Adipose tissue (tissue), 3 donors: ENCODE results near the gene BASP1. TPM values are rescaled to one million over a fixed set of nuclear protein-coding genes. Genes with fewer than 3 reads are reported as not detected.
"Not testable (repeated sequence)": the region's sequence is repeated elsewhere in the genome, so short reads cannot be mapped to it uniquely, and the experiment has no call there.

Source experiments
- H3K27ac ChIP-seq: one replicate; pipeline ENCODE4 v1.5.1; 2013; ENCODE audit warnings: low read depth, low read length
- WGBS, 3 donors: extraction: QIAGEN DNeasy Blood & Tissue Kit; methylation state at CpG; one replicate each; pipeline ENCODE4 v1.1.7; 2013; 5-methylcytosine and 5-hydroxymethylcytosine counted together
- polyA plus RNA-seq, 3 donors: library from polyadenylated mRNA; stranded (reverse); fragments of 200-250 nt; gene quantifications; one replicate each; pipeline ENCODE4 v1.2.3, GENCODE V29; 2013
- donor health status: healthy with polysubstance abuse.
- donor health status: Bipolar disorder and iron deficiency.
- donor health status: healthy.

The BASP1 gene
- polyA plus RNA-seq, 3 donors, result 1.4 to 45.8 (median 25.9) TPM

DNA sequence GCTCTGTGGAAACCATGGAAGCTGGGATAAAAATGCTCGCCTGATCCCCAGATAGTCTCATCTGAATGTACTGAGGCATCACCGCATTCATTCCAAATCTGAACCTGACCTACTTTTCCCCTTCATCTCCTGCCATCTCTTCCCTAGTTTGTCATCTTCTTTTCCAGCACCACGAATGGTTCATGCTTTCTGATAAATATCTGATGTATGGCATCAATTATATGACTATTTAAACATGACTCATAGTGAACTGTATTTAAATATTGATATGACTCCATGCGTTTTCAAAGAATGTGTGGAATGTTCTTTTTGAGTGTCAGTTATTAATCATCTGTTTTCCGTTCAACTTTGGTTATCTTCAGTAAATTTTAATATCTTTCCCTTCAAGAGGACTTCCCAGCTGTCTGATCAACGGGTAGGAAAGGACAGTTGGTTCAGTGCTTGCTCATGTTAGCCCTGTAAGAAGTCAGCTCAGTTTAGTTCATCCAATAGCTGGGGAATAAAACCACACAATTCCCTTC lies 21.1 kb downstream of the BASP1 start:
- WGBS, 3 donors, result 45 to 69% (median 64%) methylated on average over 6 of the region's 6 CpGs
- no peak overlapping the region for H3K27ac ChIP-seq

DNA sequence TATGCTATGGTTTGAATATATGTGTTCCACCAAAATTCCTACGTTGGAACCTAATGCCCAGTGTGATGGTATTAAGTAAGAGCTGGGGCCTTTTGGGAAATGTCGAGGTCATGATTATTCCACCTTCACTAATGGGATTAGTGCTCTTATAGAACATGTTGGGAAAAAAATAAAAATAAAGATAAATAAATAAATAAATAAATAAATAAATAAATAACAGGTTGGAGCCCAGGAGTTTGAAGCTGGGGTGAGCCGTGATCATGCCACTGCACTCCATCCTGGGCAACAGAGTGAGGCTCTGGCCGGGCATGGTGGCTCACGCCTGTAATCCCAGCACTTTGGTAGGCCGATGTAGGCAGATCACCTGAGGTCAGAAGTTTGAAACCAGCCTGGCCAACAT lies 22.5 kb downstream of the BASP1 start:
- WGBS, 3 donors, result 92 to 94% (median 93%) methylated on average over 6 of the region's 6 CpGs

DNA sequence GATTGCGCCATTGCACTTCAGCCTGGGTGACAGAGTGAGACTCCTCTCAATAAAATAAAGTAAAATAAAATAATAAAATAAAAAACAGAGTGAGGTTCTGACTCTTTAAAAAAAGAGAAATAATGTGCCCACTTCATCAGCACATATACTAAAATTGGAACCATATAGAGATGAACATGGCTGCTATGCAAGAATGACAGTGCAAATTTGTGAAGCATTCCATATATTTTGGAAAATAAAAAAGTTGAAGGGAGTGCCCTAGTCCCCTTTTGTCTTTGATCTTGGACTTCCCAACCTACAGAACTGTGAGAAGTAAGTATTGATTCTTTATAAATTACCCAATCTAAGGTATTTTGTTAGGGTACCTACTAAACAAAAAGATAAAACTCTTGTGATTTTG lies 23.1 kb downstream of the BASP1 start:
- WGBS, 3 donors, result 88 to 100% (median 94%) methylated on average over 1 of the region's 1 CpG

More for the DNA sequence above, 22.5 kb downstream of the BASP1 start:
- H3K27ac ChIP-seq, result no peak overlapping the region

DNA sequence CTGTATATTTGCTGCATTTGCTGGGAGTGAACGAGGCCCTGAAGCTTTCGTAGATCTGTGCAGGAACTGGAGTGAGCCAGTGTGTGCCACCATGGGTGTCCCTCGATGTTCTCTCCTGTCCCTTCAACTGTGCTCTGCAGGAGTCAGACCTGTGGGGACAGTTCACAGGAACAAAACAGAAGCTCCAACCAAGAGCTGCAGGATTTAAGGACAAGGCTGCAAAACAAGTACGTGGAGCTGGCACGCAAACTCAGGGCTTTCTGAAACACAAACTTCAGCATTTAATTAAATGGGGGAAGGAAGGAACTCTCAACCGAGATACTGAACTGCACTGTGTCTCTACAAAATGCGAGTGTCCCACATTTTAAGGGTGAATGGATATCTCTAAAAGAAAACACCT lies 24.2 kb downstream of the BASP1 start:
- 68 to 79% (median 70%) methylated on average over 7 of the region's 7 CpGs for WGBS, 3 donors

More for the DNA sequence above, 23.1 kb downstream of the BASP1 start:
- H3K27ac ChIP-seq, result no peak overlapping the region

DNA sequence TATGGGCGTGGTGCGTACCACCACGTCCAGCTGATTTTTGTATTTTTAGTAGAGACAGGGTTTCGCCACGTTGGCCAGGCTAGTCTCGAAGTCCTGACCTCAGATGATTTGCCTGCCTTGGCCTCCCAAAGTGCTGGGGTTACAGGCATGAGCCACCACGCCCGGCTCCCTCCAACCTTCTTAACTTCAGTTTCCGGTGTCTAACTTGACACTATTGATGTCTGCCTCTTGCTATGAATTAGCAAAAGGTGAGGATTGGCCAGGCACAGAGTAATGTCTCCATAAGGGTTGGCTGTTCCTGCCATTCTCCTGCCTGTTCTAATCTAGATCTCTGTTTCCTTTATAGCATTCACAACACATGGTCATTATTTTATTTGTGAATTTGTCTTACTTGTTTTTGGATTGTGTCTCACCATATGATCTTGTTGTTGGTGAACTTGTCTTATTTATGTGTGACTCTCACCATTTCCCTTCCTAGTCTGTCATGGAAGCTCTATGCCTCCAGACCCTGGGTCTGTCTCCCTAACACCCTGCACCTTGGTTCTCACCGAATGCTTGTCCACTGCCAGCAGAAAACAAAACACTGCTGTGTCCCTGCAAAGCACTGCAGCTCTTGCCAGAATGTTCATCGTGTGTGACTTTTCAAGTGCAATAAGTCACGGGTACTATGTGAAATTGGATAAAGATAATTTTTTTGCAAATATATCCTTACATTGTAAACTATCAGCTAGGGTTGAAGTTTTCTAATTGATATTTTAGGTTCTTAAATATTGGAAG lies 26.0 kb downstream of the BASP1 start:
- 79 to 90% (median 88%) methylated on average over 12 of the region's 12 CpGs for WGBS, 3 donors
- H3K27ac ChIP-seq, result no peak overlapping the region

More for the DNA sequence above, 24.2 kb downstream of the BASP1 start:
- no peak overlapping the region for H3K27ac ChIP-seq

DNA sequence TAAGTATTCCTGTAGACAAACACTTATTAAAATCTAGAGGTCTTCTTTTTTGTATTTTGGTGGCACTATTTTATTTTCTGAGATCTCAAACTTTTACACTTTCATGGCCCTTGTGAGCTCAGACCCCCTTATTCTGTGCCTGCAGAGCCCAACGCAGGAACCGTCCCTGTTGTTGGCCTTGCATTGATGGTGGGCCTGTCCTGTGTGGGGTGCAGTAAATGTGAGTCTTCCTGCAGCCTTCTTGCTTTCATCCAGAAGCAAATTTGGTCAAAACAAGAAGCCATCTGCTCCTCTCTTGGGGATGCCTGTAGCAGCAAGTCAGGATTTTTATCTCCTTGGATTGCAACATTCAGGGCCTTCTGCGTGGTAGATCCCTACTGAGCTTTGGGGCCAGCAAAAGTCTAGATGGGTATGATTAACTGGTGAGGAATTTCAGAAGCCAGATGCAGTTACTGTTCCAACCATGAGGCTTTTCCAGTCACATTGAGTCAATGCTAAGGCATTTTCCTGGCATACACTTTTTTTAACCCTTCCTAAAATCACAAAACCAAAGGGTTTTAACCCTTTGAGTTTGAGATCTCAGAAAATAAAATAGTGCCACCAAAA lies 31.7 kb downstream of the BASP1 start:
- H3K27ac ChIP-seq, result no peak overlapping the region

DNA sequence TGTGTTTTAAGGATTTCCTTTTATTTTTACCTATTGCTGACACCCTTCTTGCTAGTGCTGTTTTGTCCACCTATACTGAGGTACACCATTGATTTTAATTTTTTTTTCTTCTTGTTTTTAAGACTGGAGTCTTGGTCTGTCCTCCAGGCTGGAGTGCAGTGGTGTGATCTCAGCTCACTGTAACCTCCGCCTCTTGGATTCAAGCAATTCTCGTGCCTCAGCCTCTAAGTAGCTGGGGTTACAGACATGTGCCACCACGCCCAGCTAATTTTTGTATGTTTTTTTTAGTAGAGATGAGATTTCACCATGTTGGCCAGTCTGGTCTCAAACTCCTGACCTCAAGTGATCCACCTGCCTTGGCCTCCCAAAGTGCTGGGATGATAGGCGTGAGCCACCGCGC lies 32.4 kb downstream of the BASP1 start:
- not testable (repeated sequence) for H3K27ac ChIP-seq
- WGBS, 3 donors, result 89 to 95% (median 94%) methylated on average over 6 of the region's 6 CpGs

More for the DNA sequence above, 31.7 kb downstream of the BASP1 start:
- WGBS, 3 donors, result 70 to 93% (median 73%) methylated on average over 3 of the region's 3 CpGs

DNA sequence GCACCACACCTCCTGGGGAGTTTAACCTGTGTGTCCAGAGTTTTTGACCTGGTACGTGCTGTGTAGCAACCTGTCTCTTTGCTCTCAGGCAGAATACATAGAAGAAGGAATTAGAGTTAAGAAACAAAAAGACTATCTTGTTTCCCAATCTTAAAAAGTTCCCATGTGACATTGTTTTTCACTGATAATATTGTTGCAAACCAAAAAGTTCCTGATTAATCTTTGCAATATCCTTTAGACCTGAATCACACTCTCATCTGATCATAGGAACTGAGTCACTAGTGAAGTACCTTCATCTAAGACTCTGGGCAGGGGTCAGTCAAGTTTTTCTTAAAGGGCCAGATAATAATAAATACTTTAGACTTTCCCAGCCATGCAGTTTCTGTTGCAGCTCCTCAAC lies 35.1 kb downstream of the BASP1 start:
- H3K27ac ChIP-seq, result no peak overlapping the region
- WGBS, 3 donors, result 58 to 76% (median 67%) methylated on average over 1 of the region's 1 CpG

DNA sequence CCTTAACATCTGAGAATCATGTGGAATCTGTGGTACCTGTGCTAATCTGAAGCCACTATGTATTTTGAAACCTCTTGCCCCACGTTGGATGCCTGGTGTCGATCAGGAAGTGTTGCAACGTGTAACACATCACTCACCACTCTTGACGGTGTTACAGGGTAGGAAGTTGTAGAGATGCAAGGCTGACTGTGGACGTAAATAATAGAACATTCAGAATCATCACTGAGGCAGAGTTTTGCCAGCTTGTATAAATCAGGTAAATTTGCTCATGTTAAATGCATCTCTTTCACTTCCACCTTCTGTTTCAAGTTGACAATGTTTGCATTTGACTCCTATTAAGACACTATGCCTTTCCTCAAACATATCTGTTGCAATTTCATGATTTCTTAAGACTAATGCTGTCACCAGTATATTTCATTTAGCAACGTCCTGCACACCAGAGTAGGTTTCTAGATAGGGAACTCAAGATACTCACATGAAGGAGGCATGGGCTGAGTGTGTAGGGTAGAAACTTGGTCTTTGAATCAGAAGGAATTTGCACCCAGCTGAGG lies 38.1 kb downstream of the BASP1 start:
- 37 to 57% (median 38%) methylated on average over 6 of the region's 6 CpGs for whole genome bisulfite sequencing, 3 donors
- H3K27ac ChIP-seq, result no peak overlapping the region

DNA sequence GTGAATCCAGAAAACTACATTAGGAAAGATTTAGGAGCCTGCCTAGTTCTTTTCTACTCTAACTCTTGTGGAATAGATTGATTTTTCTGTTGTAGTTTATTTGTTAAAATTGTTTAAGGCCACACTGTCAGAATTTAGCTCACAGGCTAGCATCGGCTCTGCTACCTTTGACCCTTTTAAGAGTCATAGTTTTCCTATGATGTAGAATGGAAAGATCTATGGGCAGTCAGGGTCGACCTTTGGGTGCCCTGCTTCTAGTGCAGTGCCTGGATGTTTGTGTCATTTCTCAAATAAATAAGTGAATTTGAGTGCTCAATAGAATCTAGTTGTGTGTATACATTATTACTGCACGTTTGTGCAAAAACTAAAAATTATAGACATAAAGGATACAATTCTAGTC lies 38.7 kb downstream of the BASP1 start:
- 55 to 80% (median 79%) methylated on average over 3 of the region's 3 CpGs for WGBS, 3 donors
- no peak overlapping the region for H3K27ac ChIP-seq

DNA sequence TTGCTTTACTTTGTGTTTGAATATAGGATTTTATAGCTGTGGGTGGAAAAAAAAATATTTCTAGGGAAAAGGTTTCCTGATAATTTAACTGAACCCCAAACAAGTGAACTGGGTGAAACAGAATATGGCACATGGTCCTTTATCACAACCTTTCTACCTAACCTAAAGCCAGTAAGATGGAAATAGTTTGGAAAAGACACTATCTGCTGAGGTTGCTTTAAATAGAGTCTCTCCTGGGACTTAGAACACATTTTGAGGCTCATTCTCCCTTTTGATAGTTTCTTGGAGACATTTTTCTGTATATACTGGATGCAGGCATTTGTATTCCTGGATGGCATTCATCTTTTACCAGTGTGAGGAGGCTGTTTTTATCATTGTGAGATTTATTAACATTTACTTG lies 39.4 kb downstream of the BASP1 start:
- no peak overlapping the region for H3K27ac ChIP-seq

DNA sequence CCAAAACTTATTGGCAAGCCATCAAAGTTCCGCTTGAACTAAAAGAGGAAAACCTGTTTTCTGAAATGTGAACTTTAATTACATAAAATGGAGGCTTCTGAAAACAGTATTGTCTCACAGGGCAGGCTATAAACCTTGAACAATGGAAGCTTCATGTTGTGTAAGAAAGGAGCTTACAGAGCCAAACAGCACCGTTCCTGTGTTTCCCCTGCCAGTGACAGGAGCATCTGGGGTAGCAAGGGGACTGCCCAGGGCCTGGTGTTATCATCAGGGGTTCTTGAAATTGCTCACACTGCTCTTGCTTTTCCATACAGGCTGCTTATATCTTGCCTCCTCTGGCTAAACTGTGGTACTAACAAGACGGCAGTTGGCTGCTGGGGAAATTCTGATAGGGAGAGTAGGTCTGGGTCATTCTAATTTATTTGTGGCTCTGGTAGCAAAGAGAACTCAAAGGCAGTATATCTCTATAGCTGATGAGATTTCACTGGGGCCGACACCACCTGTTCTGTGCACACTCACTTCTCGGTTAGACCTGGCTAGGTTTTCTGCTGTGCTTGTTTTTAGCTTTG lies 40.4 kb downstream of the BASP1 start:
- H3K27ac ChIP-seq, result no peak overlapping the region
- WGBS, 3 donors, result 66 to 76% (median 72%) methylated on average over 5 of the region's 5 CpGs

DNA sequence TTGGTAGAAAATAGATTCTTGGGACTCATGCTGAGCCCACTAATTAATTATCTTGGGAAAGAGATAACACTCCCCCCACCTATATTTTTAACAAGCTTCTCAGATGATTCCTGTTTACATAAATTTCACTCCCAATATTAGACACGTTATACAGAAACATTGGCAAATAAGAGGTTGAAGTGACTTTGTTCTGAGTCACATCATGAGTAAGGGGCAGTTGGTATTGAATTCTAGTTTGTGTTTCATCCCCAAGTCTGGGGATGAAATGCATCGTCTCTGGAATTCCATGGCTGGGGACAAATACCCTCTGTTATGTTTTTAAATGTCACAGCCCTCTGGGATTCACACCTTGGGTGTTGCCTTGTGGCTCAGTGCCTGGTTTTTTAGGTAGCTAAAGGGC lies 41.0 kb downstream of the BASP1 start:
- H3K27ac ChIP-seq, result no peak overlapping the region
- WGBS, 3 donors, result 76 to 86% (median 82%) methylated on average over 2 of the region's 2 CpGs

DNA sequence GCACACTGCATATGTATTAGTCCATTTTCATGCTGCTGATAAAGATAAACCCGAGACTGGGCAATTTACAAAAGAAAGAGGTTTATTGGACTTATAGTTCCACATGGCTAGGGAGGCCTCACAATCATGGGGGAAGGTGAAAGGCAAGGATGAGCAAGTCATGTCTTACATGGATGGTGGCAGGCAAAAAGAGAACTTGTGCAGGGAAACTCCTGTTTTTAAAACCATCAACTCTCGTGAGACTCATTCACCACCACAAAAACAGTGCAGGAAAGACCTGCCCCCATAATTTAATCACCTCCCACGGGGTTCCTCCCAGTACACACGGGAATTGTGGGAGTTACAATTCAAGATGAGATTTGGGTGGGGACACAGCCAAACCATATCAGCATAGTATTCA lies 41.6 kb downstream of the BASP1 start:
- not testable (repeated sequence) for H3K27ac ChIP-seq
- WGBS, 3 donors, result 72 to 81% (median 79%) methylated on average over 4 of the region's 4 CpGs

DNA sequence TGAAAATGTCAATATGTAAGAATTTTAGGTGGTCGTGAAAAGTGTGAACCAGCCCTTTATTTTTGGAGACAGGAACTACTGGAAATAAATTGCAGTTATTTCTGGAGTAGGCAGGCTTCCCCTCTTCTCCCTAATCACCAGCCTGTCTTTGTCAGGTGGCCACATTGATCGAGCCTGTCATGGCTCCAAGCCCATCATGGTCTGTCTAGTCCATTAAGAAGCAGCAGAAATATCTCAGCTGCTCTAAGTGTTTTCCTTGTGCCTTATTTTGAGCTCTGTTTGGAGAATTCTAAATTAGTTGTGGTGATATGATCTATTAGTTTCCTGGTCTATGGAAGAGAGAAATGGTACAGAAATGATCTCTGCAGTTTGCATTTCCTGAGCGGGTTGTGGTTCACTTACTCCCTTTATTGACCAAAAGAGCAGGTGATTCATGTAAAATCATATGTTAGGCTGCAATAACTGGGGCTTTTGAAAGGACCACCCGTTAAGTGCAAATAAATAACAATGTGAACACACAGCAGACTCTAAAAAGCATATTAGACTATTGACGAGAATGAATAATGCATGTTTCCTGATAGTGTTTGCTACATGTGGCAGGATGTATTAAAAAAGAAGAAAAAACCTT lies 42.3 kb downstream of the BASP1 start:
- 62 to 78% (median 72%) methylated on average over 5 of the region's 5 CpGs for WGBS, 3 donors
- no peak overlapping the region for H3K27ac ChIP-seq

DNA sequence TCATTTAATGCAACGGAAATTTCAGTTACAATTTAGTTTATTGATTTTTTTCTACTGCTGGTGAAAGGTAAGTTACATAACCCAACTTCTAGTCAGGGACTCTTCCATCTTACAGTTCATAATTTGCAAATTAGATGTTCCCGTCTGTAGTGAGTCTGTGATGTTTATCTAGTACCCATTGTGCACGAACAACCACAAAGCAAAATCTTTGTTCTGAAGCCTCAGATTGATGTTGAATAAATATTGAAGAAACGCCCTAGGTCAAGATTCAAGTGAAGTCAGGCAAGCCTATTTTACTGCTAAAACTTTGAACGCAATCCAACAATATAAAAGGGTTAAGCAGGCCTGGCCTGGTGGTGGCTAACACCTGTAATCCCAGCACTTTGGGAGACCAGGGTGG lies 43.1 kb downstream of the BASP1 start:
- H3K27ac ChIP-seq, result no peak overlapping the region
- WGBS, 3 donors, result 70 to 89% (median 81%) methylated on average over 5 of the region's 5 CpGs

DNA sequence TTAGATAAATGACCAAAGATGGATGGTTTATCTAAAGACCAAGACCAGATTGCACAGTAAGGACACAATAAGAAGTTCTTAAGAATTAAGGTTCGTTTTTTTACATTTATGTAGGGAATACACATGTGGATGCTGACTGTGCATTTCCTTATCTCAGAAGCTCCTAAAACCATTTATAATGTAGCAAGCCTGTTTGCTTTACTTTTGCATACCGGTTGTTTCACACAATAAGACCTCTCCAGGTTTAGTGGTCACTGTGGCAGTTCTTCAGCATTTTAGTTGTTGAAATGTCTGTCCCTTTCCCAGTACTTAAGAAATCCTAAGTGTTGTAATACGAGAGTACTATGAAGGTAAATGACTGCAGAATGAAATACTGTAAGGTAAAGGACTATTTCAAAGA lies 43.6 kb downstream of the BASP1 start:
- H3K27ac ChIP-seq, result no peak overlapping the region
- 28 to 52% (median 37%) methylated on average over 3 of the region's 3 CpGs for WGBS, 3 donors

DNA sequence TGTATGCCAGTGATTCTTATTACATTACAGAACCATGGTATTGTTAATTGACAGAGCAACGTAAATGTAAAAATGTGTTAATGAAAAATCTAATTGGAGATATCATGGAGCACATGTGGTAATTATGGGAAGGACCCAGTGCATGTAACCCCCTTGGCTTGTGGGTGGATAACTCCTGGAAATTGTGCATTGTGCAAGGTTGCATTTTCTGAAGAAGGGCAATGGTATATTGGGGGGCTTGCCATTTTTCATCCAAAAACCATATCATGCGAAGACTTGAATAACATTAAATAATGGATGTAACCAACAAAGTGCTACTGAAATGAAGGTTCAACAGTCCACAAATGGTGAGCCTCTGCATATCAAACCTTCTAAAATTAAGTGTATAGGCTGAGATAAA lies 47.6 kb downstream of the BASP1 start:
- WGBS, 3 donors, result 79 to 97% (median 96%) methylated on average over 2 of the region's 2 CpGs
- no peak overlapping the region for H3K27ac ChIP-seq

DNA sequence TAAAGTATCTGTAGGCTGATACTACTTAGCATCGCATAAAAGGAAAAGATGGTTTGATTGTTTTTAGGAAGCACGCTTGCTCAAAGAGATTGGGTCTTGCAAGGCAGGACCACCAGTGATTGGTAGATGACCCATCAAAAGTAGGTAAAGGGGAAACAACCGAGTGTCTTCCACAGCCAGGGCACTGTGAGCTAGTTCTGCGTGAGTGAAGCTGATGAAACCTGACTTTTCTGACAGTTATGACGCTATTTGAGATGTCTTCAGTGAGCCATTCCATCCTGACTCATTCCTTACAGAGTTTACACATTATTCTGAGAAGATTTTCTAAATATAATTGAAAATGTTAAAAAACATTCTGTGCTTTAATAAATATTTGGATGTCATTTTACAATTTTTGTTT lies 49.7 kb downstream of the BASP1 start:
- H3K27ac ChIP-seq, result no peak overlapping the region
- WGBS, 3 donors, result 82 to 94% (median 90%) methylated on average over 5 of the region's 5 CpGs
